Right atrium auricular region (tissue), 2 donors: Measurements from ENCODE around the gene LYST. TPM values are rescaled to one million over a fixed set of nuclear protein-coding genes. Genes with fewer than 3 reads are reported as not detected.

ENCODE experiments used
- DNase-seq: peaks from one replicate; pipeline ENCODE4 v3.0.0-alpha.2; 2019; ENCODE audit warnings: low spot score
- H3K27ac ChIP-seq, 2 donors: fragments of 200-600 bp; sonication (generic); 1 replicate in 1 of 2; 2 replicates in 1 of 2; pipeline ENCODE4 v1.5.1; 2016 to 2019
- H3K27me3 ChIP-seq, 2 donors: fragments of 200-600 bp; sonication (generic); one replicate each; pipeline versions ENCODE4 v1.5.1 to v1.6.0; 2017 to 2019
- H3K36me3 ChIP-seq: fragments of 200-600 bp; sonication (generic); one replicate; pipeline ENCODE4 v1.5.1; 2016
- H3K4me1 ChIP-seq, 2 donors: fragments of 200-600 bp; sonication (generic); one replicate each; pipeline versions ENCODE4 v1.5.1 to v1.6.0; 2017 to 2019
- H3K4me3 ChIP-seq, 2 donors: fragments of 200-600 bp; sonication (generic); 1 replicate in 1 of 2; 2 replicates in 1 of 2; pipeline ENCODE4 v1.5.1; 2017 to 2019; ENCODE audit warnings: mild to moderate bottlenecking in 1 of 2, moderate library complexity in 1 of 2
- H3K9me3 ChIP-seq, 2 donors: fragments of 200-600 bp; sonication (generic); one replicate each; pipeline ENCODE4 v1.5.1; 2019
- total RNA-seq, 2 donors: library from RNA; depleted of rRNA; stranded (reverse); fragments of >200 nt; gene quantifications; one replicate each; pipeline ENCODE4 v1.1.0, GENCODE V29; 2016
- TF ChIP-seq, protein P1 (sequence below), 2 donors: fragments of 200-600 bp; sonication (generic); IDR thresholded peaks; one replicate each; pipeline ENCODE4 v1.5.1; 2019; ENCODE audit warnings: antibody characterized with exemption in 2 of 2

LYST gene
- total RNA-seq, 2 donors from 2014 or later: 7.3 to 13.0 TPM

DNA sequence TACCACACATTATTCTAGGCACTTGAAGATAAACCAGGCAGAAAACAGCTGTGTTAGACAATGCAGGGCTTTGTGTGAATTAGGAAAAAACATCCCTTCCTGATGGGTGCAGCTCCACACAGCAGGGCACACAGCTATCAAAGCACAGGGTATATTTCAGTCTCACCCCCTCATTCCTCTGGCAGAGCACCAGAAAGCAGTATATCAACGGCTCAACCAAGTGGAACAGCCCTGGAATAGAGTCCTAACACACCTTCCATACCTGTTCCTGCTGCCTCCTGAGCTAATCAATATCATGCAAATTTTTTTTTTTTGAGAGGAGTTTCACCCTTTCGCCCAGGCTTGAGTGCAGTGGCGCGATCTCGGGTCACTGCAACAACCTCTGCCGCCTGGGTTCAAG is 32.1 kb downstream of the LYST start:
- Histone ChIP-seq H3K4me1 (peaks cover 0 to 17% of the 10 kb centered on the region in 2 donors), H3K27ac (no peak overlapping the region)

DNA sequence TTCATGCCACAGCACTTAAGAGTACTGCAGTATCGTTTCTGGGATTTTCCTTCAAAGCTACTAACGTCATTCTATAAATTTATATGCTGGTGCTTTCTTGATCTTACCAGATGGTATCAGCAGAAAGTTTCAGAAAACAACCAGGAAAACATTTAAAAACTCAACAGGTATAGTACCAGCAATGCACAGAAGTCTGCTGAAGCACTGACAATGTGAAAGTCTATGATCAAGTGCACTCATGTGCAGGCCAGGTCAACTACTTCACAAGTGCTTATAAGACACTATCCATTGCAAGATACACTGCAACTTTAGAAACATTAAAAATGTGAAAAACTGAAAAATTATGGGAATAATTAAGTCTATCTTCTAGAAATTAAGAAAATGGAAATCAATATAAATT is 34.7 kb downstream of the LYST start:
- Histone ChIP-seq H3K27me3 (no peaks in the 10 kb centered on the region), H3K27ac (no peak overlapping the region), H3K9me3 (no peaks in the 10 kb centered on the region), H3K4me3 (no peak overlapping the region), H3K36me3 (peaks cover 6% of the 10 kb centered on the region), H3K4me1 (peaks cover 0 to 14% of the 10 kb centered on the region in 2 donors)
- TF ChIP-seq, protein P1, sequence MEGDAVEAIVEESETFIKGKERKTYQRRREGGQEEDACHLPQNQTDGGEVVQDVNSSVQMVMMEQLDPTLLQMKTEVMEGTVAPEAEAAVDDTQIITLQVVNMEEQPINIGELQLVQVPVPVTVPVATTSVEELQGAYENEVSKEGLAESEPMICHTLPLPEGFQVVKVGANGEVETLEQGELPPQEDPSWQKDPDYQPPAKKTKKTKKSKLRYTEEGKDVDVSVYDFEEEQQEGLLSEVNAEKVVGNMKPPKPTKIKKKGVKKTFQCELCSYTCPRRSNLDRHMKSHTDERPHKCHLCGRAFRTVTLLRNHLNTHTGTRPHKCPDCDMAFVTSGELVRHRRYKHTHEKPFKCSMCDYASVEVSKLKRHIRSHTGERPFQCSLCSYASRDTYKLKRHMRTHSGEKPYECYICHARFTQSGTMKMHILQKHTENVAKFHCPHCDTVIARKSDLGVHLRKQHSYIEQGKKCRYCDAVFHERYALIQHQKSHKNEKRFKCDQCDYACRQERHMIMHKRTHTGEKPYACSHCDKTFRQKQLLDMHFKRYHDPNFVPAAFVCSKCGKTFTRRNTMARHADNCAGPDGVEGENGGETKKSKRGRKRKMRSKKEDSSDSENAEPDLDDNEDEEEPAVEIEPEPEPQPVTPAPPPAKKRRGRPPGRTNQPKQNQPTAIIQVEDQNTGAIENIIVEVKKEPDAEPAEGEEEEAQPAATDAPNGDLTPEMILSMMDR (IDR thresholded peaks at IDR 0.05): no peak
- DNase-seq: no peak

More for the DNA sequence above, 32.1 kb downstream of the LYST start:
- Histone ChIP-seq H3K4me3 (no peak overlapping the region), H3K27me3 (no peaks in the 10 kb centered on the region), H3K9me3 (no peaks in the 10 kb centered on the region), H3K36me3 (no peaks in the 10 kb centered on the region)
- no peak for DNase-seq
- TF ChIP-seq, protein P1 (IDR thresholded peaks at IDR 0.05): no peak

DNA sequence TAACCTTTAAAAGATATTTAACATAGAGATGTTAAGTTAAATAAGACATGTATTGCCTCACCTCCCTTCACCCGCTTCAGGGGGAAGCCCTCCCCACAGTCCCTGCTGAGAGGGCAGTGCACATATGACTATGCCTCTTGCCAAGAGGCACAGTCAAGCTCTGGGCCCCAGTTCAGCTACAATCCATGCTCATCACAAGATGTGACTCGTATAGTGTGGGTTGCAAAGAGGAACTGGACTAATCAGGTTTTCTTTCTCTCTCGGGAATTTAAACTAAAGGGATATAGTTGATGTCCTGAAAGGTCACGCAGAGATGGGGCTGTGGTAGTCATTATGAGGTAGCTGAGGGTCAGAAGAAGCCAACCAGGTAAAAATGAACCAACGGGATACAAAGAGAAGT is 35.6 kb downstream of the LYST start:
- TF ChIP-seq, protein P1 (IDR thresholded peaks at IDR 0.05): no peak
- peaks cover 6% of the 10 kb centered on the region for H3K36me3 ChIP-seq
- H3K27ac ChIP-seq: no peak overlapping the region
- H3K27me3 ChIP-seq: no peaks in the 10 kb centered on the region
- H3K4me1 ChIP-seq: peaks cover 0 to 14% of the 10 kb centered on the region in 2 donors
- no peaks in the 10 kb centered on the region for H3K9me3 ChIP-seq
- DNase-seq: no peak
- H3K4me3 ChIP-seq: no peak overlapping the region

DNA sequence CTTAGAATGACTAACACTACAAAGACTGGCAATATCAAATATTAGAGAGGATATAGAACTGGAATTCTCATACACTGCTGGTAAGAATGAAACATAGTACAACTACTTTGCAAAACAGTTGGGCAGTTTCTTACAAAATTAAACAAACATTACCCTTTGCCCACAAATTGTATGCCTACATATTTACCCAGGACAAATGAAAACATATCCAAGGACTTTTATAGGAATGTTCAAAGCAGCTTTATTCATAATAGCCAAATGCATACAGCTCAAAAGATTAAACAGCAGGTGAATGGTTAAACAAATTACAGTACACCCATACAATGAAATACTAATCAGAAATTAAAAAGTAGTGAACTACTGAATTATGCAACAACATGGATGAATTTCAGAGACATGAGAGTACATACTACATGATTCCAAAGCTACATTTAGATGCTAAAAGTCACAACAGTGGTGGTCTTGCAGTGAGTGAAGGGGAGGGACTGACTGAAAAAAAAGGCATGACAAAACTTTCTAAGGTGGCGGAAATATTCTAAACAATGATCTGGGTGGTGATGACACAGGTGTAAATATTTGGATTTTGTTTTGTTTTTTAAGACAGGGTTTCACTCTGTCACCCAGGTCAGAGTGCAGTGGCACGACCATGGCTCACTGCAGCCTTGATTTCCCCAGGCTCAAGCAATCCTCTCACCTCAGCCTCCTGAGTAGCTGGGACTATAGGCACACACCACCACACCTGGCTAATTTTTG is 40.4 kb downstream of the LYST start:
- H3K36me3 ChIP-seq: peaks cover 6% of the 10 kb centered on the region

DNA sequence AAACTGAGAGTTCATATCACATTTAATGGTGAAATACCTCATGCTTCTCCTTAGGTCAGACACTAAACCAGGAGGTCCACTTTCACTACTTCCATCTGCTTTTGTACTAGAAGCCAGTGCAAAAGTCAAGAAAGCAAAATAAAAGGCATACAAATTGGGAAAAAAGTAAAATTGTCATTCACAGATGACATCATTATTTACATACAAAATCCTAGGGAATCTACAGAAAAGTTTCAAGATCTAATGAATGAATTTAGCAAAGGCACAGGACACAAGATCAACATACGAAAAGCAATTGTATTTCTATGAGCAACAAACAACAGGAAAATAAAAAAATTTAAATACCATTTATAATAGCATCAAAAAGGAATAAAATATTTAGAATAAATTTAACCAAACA is 41.5 kb downstream of the LYST start:
- DNase-seq: no peak
- H3K4me1 ChIP-seq: no peaks in the 10 kb centered on the region
- H3K4me3 ChIP-seq: no peak overlapping the region
- no peaks in the 10 kb centered on the region for H3K9me3 ChIP-seq
- peaks cover 6% of the 10 kb centered on the region for H3K36me3 ChIP-seq
- no peaks in the 10 kb centered on the region for H3K27me3 ChIP-seq
- TF ChIP-seq, protein P1 (IDR thresholded peaks at IDR 0.05): no peak
- no peak overlapping the region for H3K27ac ChIP-seq

More for the DNA sequence above, 40.4 kb downstream of the LYST start:
- no peaks in the 10 kb centered on the region for H3K9me3 ChIP-seq
- H3K27me3 ChIP-seq: no peaks in the 10 kb centered on the region
- TF ChIP-seq, protein P1 (IDR thresholded peaks at IDR 0.05): no peak
- H3K4me1 ChIP-seq: no peaks in the 10 kb centered on the region
- DNase-seq: no peak
- H3K27ac ChIP-seq: no peak overlapping the region
- H3K4me3 ChIP-seq: no peak overlapping the region

DNA sequence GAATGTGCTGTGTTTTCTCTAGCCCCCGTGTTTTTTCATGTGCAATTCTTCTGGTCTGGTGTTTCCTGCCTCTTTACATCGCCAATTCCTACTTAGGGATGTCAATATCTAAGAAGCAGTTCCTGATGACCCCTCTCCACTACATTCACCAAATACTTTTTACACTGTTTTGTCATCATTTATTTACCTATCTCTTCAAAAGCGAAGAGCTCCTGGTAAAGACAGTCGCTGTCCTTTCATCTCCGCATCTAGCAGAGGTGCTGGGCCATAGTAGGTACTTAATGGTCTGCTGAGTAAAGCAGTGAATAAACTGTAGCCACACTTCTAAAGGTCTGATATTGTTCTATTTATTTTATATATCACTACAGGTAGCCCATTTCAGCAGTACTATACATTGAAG is 43.0 kb downstream of the LYST start:
- Histone ChIP-seq H3K4me3 (no peak overlapping the region), H3K36me3 (peaks cover under 1% of the 10 kb centered on the region), H3K27me3 (no peaks in the 10 kb centered on the region), H3K9me3 (no peaks in the 10 kb centered on the region), H3K27ac (no peak overlapping the region), H3K4me1 (no peaks in the 10 kb centered on the region)
- no peak for DNase-seq
- TF ChIP-seq, protein P1 (IDR thresholded peaks at IDR 0.05): no peak
